K562 (cell line): ENCODE measurements around the gene RNF114. TPM values are rescaled to one million over a fixed set of nuclear protein-coding genes. Genes with fewer than 3 reads are reported as not detected.
A peak's percentile ranks its signal among the peaks of the same experiment; 100 is the strongest.

Source experiments
- ADNP ChIP-seq: fragments of 200-800 bp; sonication (Bioruptor generic); IDR thresholded peaks from 2 replicates; pipeline ENCODE4 v1.6.1; 2016; ENCODE audit warnings: missing genetic modification characterization, missing compliant biosample characterization
- CCNT2 ChIP-seq: IDR thresholded peaks from 2 replicates; pipeline ENCODE4 v1.6.1; 2011; ENCODE audit warnings: borderline replicate concordance, low read depth, mild to moderate bottlenecking, moderate library complexity, mixed read lengths, low read length; ENCODE audit not compliant: insufficient read length; ENCODE audit errors: extremely low read depth
- CREB1 ChIP-seq, 2 experiments: sonication (generic) in 1 of 2; formaldehyde crosslinking in 1 of 2; IDR thresholded peaks; 2 replicates each; pipeline versions ENCODE4 v1.6.1 to v1.8.0; 2012 to 2022; ENCODE audit warnings: inconsistent platforms in 1 of 2, mild to moderate bottlenecking in 1 of 2, missing genetic modification reagents in 1 of 2, moderate library complexity in 1 of 2
- CXXC5 ChIP-seq: fragments of 250-450 bp; sonication (Bioruptor Pico); IDR thresholded peaks from 2 replicates; pipeline ENCODE4 v1.8.0; 2022; ENCODE audit warnings: inconsistent platforms, mild to moderate bottlenecking, moderate library complexity
- EP400 ChIP-seq: fragments of 450-650 bp; IDR thresholded peaks from 2 replicates; pipeline ENCODE4 v1.6.1; 2017; ENCODE audit warnings: antibody characterized with exemption, mild to moderate bottlenecking, moderate library complexity
- GABPB1 ChIP-seq: sonication (generic); formaldehyde crosslinking; IDR thresholded peaks from 2 replicates; pipeline ENCODE4 v1.8.0; 2022; ENCODE audit warnings: mild to moderate bottlenecking, missing genetic modification reagents
- GTF2A2 ChIP-seq: IDR thresholded peaks from 2 replicates; pipeline ENCODE4 v1.6.1; 2016; ENCODE audit warnings: mild to moderate bottlenecking, missing genetic modification characterization, missing compliant biosample characterization
- MAFG ChIP-seq: fragments of 450-650 bp; conservative IDR thresholded peaks from 2 replicates; pipeline ENCODE4 v1.6.1; 2016; ENCODE audit warnings: missing genetic modification characterization, missing compliant biosample characterization
- PHF8 ChIP-seq: fragments of 200-600 bp; sonication (generic); IDR thresholded peaks from 2 replicates; pipeline ENCODE4 v1.6.1; 2012; ENCODE audit warnings: mixed run types, mild to moderate bottlenecking, inconsistent platforms, low read length, moderate library complexity, borderline replicate concordance
- RBM14 ChIP-seq: fragments of 200-400 bp; formaldehyde crosslinking; IDR thresholded peaks from 2 replicates; pipeline ENCODE4 v1.6.1; 2018; ENCODE audit warnings: low read depth, mild to moderate bottlenecking, low read length, moderate library complexity, borderline replicate concordance; ENCODE audit not compliant: insufficient read depth
- SRSF1 ChIP-seq: fragments of 200-400 bp; formaldehyde crosslinking; IDR thresholded peaks from 2 replicates; pipeline ENCODE4 v1.6.1; 2017; ENCODE audit warnings: mild to moderate bottlenecking, low read depth, low read length, moderate library complexity
- TOE1 ChIP-seq, 2 experiments: fragments of 450-650 bp in 1 of 2; sonication (generic) in 1 of 2; formaldehyde crosslinking in 1 of 2; IDR thresholded peaks; 2 replicates each; pipeline versions ENCODE4 v1.7.1 to v1.8.0; 2016 to 2022; ENCODE audit warnings: borderline replicate concordance in 2 of 2, mild to moderate bottlenecking in 2 of 2, antibody characterized with exemption in 1 of 2, inconsistent platforms in 1 of 2, low read depth in 1 of 2, missing genetic modification reagents in 1 of 2, moderate library complexity in 1 of 2
- ZNF175 ChIP-seq: fragments of 200-800 bp; sonication (Bioruptor generic); IDR thresholded peaks from 2 replicates; pipeline ENCODE4 v1.6.1; 2016; ENCODE audit warnings: low read depth, mild to moderate bottlenecking, missing genetic modification characterization, missing compliant biosample characterization
- ZNF384 ChIP-seq: IDR thresholded peaks from 2 replicates; pipeline ENCODE4 v1.6.1; 2012; ENCODE audit warnings: low read depth, low read length, improper control_type of control experiment
- polyA plus RNA-seq, 8 experiments: library from polyadenylated mRNA; depleted of rRNA in 4 of 8; stranded (reverse) in 5 of 8; unstranded in 3 of 8; fragments of >200 nt; fragmentation: Nextera tagmentation in 2 of 8; fragmentation: Illumina TruSeq in 1 of 8; extraction: Ambion mirVana in 2 of 8; extraction: Trizol in 1 of 8; gene quantifications; 2 replicates each; pipeline versions ENCODE4 v1.2.1 to v1.2.3, GENCODE V29; 2011 to 2014; ENCODE audit warnings: inconsistent platforms in 1 of 8, missing spikeins in 1 of 8
- total RNA-seq, 7 experiments: library from RNA; depleted of rRNA in 6 of 7; stranded (reverse); fragments of >200 nt in 6 of 7; fragmentation: Illumina TruSeq in 2 of 7; extraction: Trizol in 2 of 7; gene quantifications; 2 replicates each; pipeline versions ENCODE4 v1.2.1 to v1.2.3, GENCODE V29; 2011 to 2021; ENCODE audit warnings: low replicate concordance in 1 of 7
- TF ChIP-seq, protein P1 (sequence below): fragments of 450-650 bp; IDR thresholded peaks from 2 replicates; pipeline ENCODE4 v1.6.1; 2016; ENCODE audit warnings: low read depth
- TF ChIP-seq, protein P2 (sequence below): fragments of 200-800 bp; sonication (Bioruptor generic); IDR thresholded peaks from 2 replicates; pipeline ENCODE4 v1.6.1; 2017; ENCODE audit warnings: missing genetic modification characterization, missing compliant biosample characterization

The RNF114 gene
- total and polyA plus RNA-seq, 9 of the 15 experiments (the other 6 are each of a cell fraction or from before 2014, with no cell fraction given) = 38.6 to 111 (median 62.6) TPM

- TF ChIP-seq CREB1 (IDR thresholded peaks at IDR 0.05) = peak; percentile 54
- TF ChIP-seq CREB1 (CRISPR knock-in tag; IDR thresholded peaks at IDR 0.05) = 0 out of 2 replicates have a peak, but pooled peaks have one; percentile 47
- TF ChIP-seq GTF2A2 (tag) = no peak
- 0 out of 2 replicates have a peak, but pooled peaks have one; percentile 84 for TF ChIP-seq RBM14
- TF ChIP-seq CXXC5 = peak; percentile 77
- no peak for TF ChIP-seq ADNP
- TF ChIP-seq, protein P1, sequence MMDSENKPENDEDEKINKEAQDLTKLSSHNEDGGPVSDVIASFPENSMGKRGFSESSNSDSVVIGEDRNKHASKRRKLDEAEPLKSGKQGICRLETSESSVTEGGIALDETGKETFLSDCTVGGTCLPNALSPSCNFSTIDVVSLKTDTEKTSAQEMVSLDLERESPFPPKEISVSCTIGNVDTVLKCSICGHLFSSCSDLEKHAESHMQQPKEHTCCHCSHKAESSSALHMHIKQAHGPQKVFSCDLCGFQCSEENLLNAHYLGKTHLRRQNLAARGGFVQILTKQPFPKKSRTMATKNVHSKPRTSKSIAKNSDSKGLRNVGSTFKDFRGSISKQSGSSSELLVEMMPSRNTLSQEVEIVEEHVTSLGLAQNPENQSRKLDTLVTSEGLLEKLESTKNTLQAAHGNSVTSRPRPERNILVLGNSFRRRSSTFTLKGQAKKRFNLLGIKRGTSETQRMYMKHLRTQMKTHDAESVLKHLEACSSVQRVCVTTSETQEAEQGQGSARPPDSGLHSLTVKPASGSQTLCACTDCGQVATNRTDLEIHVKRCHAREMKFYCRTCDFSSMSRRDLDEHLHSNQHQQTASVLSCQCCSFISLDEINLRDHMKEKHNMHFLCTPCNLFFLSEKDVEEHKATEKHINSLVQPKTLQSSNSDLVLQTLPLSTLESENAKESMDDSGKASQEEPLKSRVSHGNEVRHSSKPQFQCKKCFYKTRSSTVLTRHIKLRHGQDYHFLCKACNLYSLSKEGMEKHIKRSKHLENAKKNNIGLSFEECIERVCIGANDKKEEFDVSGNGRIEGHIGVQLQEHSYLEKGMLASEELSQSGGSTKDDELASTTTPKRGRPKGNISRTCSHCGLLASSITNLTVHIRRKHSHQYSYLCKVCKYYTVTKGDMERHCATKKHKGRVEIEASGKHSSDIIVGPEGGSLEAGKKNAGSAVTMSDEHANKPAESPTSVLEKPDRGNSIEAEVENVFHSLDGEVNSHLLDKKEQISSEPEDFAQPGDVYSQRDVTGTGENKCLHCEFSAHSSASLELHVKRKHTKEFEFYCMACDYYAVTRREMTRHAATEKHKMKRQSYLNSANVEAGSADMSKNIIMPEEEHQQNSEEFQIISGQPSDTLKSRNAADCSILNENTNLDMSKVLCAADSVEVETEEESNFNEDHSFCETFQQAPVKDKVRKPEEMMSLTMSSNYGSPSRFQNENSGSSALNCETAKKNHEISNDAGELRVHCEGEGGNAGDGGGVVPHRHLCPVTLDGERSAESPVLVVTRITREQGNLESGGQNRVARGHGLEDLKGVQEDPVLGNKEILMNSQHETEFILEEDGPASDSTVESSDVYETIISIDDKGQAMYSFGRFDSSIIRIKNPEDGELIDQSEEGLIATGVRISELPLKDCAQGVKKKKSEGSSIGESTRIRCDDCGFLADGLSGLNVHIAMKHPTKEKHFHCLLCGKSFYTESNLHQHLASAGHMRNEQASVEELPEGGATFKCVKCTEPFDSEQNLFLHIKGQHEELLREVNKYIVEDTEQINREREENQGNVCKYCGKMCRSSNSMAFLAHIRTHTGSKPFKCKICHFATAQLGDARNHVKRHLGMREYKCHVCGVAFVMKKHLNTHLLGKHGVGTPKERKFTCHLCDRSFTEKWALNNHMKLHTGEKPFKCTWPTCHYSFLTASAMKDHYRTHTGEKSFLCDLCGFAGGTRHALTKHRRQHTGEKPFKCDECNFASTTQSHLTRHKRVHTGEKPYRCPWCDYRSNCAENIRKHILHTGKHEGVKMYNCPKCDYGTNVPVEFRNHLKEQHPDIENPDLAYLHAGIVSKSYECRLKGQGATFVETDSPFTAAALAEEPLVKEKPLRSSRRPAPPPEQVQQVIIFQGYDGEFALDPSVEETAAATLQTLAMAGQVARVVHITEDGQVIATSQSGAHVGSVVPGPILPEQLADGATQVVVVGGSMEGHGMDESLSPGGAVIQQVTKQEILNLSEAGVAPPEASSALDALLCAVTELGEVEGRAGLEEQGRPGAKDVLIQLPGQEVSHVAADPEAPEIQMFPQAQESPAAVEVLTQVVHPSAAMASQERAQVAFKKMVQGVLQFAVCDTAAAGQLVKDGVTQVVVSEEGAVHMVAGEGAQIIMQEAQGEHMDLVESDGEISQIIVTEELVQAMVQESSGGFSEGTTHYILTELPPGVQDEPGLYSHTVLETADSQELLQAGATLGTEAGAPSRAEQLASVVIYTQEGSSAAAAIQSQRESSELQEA = peak; percentile 86
- peak; percentile 42 for TF ChIP-seq CCNT2
- TF ChIP-seq ZNF384 = no peak
- no peak for TF ChIP-seq MAFG (tag)
- no peak for TF ChIP-seq SRSF1
- TF ChIP-seq TOE1 (IDR thresholded peaks at IDR 0.05; ENCODE audit: borderline replicate concordance) = peak; percentile 86
- no peak for TF ChIP-seq TOE1 (CRISPR knock-in tag; IDR thresholded peaks at IDR 0.05; ENCODE audit: borderline replicate concordance, low read depth)
- TF ChIP-seq GABPB1 (CRISPR knock-in tag) = peak; percentile 12; the same call in 1 of the 2 replicates
- TF ChIP-seq, protein P2, sequence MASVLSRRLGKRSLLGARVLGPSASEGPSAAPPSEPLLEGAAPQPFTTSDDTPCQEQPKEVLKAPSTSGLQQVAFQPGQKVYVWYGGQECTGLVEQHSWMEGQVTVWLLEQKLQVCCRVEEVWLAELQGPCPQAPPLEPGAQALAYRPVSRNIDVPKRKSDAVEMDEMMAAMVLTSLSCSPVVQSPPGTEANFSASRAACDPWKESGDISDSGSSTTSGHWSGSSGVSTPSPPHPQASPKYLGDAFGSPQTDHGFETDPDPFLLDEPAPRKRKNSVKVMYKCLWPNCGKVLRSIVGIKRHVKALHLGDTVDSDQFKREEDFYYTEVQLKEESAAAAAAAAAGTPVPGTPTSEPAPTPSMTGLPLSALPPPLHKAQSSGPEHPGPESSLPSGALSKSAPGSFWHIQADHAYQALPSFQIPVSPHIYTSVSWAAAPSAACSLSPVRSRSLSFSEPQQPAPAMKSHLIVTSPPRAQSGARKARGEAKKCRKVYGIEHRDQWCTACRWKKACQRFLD (CRISPR knock-in tag) = 0 out of 2 replicates have a peak, but pooled peaks have one; percentile 17
- no peak for TF ChIP-seq ZNF175 (CRISPR knock-in tag)
- TF ChIP-seq EP400 = peak; percentile 49
- peak; percentile 86 for TF ChIP-seq PHF8
These were observed at the start of gene RNF114 (continued) for GRCh38 chr20:49936153-49937026.
